SK-N-MC (cell line): ENCODE results near the gene IPPK.

ENCODE experiments used
- EZH2 ChIP-seq: fragments of 200-600 bp; sonication (generic); IDR thresholded peaks from one replicate; pipeline ENCODE4 v1.6.1; 2017; ENCODE audit warnings: antibody characterized with exemption
- POLR2AphosphoS5 ChIP-seq: IDR thresholded peaks from 2 replicates; pipeline ENCODE4 v1.6.1; 2012; ENCODE audit warnings: mild to moderate bottlenecking, low read depth, low read length, borderline replicate concordance

DNA sequence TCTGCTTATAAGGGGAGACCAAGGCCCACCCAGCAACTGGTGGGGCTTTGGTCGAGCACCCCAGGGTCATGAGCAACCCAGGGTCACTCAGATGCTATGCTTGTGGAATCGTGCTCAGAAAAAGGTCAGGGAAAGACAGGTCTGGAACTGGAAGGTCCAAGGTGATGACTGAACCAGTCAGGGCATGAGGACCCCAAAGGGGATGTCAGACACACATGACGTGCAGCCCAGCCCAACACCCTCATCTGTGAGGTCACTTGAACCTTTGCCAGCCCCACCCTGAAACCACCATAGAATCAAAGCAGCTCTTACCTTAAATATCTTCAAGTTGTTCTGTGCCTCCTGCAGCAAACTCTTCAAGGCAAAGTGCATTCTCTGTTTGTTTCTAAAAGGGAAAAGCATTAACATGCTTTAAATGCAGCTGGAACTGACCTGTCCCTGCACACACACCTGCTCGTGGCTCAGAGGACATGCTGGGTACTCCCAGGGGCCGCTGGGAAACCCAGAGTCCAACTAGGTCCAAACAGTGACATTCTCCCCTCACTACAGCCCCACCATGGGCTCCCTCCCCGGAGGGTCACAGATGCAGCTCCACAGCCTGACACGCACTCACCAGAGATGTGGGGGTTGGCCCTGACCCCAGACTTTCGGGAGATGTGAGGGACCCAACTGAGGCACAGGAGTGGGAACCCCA, 29.4 kb downstream of the IPPK start:
- TF ChIP-seq POLR2AphosphoS5 (no peak), EZH2 (no peak)
